Nucleus accumbens (tissue), 56 donors: ENCODE measurements around the gene CA5B.
"Not testable (repeated sequence)": the region's sequence is repeated elsewhere in the genome, so short reads cannot be mapped to it uniquely, and the experiment has no call there.

ENCODE experiments used
- DNase-seq, 56 donors: peaks; one replicate each; lab custom pipeline; 2025; lab: John Stamatoyannopoulos, UW

The CA5B gene

DNA sequence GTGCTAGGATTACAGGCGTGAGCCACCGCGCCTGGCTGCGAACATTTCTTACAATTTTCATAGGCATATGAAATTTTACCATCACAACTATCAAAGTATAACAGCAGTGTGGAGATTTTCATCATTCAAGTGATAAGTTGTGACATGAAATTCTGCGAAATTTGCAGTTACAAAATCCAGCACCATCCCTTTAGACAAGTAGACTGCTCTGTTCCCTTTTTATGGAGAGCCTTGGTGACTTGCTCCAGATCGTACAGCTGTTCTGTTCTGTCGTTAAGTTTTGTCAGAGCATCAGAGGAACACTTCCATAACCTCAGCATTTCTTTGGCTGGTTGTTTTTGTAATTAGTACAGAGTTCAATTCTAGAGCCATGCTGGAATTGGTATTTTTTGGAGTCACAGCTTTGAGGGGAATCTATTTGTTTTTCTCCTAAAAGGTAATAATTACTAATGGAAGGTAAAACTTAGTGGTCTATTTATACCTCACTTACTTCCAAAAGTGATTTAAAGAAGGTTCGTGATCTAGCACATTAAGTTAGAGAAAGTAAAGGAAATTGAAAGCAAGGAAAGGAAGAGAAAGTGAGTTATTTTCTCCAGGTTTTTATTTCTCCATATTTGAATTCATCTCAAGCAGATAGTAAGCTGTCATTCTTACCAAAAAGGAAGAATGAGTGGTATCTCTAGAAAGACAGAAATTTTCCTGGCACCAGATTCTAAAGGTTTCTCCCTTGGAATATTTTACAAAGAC lies 74.3 kb downstream of the CA5B start:
- DNase-seq, result no peak

DNA sequence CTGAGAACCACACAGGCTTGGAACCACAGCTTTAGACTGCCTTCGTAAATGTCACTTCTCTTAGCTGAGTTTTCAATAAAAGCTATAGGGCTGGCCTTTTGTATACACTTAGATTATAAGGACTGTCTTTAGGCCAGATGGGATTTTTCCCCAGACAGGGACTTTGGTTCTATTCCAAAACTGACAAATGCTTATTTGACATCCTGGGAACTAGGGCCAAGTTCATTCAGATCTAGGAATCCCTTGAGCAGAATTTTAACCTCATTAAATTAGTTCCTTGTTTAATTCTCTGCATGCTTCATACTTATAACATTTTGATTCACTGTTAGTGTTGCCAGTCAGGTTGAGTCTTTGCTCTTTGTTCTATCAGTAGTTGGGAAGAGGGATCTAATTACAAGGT lies 75.3 kb downstream of the CA5B start:
- no peak for DNase-seq

DNA sequence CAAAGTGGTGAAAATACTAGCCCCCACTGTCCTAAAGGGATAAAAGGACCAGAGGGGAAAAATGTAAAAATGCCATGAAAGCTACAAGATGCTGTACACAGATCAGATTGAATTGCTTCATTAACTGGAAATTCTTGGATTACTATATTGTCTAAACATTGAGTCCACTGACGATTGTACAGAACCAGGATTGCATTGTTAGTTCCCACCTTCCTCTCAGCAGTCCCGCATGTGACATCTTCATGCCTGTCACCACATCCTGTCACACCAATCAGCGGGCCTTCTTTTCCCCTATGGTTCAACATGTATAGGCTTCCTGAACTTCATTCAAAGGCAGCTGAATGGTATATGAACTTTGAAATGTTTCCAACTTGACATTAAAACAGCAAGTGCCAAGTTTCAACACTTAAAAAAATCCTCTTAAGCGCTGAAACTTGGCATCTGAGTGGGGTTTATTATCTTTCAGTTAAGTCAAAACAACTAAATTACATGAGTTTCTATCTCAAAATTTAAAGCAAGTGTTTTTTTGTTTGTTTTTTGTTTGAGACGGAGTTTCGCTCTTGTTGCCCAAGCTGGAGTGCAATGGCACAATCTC lies 76.8 kb downstream of the CA5B start:
- no peak for DNase-seq

GRCh38 chrX:15815779-15816437 lies 77.8 kb downstream of the CA5B start:
- DNase-seq, result peak in 2 of 56 donors; percentile 0 to 7

- DNase-seq, result no peak
Observed at GRCh38 chrX:15816438-15816809, 78.4 kb downstream of the CA5B start.

DNA sequence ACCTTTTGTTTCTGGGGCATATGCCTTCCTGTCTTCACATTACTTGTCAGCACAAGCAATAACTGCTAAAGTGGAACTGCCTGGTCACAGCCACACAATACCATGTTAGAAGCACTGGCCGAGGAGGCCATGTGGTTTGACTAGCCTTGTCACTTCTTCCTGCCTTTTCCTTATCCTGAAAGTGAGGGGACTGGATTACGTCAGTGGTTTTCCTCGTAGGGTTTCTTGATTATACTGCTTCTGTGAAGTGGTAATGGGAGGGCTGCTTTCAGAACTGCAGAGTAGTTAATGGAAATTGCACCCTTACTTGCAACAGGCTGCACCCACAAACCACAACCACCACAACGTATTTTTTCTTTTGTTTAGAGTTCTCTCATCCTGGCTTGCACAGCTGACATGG lies 78.8 kb downstream of the CA5B start:
- no peak for DNase-seq

GRCh38 chrX:15820106-15821073 lies 82.3 kb downstream of the CA5B start:
- DNase-seq, result no peak

- DNase-seq, result no peak
Observed at GRCh38 chrX:15822922-15823321, 84.9 kb downstream of the CA5B start.

- no peak for DNase-seq
Observed at GRCh38 chrX:15825936-15826335, 87.9 kb downstream of the CA5B start.

- DNase-seq, result no peak
Observed at GRCh38 chrX:15829217-15829616, 91.1 kb downstream of the CA5B start.

- not testable (repeated sequence) for DNase-seq
Observed at GRCh38 chrX:15831347-15831746, 93.3 kb downstream of the CA5B start.

DNA sequence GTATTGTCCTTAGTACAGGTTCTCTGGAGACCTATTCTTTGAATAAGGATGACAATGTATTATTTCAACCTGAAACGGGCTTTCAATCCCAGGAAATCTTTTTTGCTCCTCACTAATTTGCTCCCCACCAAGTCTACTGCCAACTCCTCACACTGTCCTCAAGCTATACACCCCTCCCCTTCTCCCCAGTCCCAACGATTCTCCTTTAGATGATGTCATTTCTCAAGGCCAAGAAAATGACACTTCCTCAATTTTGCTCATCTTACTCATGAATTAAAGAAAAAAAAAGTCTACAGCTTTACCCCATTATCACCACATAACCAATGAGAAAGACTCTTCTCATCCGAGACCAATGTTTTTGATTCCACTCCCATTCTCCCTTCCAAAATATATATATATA lies 96.0 kb downstream of the CA5B start:
- DNase-seq, result no peak

DNA sequence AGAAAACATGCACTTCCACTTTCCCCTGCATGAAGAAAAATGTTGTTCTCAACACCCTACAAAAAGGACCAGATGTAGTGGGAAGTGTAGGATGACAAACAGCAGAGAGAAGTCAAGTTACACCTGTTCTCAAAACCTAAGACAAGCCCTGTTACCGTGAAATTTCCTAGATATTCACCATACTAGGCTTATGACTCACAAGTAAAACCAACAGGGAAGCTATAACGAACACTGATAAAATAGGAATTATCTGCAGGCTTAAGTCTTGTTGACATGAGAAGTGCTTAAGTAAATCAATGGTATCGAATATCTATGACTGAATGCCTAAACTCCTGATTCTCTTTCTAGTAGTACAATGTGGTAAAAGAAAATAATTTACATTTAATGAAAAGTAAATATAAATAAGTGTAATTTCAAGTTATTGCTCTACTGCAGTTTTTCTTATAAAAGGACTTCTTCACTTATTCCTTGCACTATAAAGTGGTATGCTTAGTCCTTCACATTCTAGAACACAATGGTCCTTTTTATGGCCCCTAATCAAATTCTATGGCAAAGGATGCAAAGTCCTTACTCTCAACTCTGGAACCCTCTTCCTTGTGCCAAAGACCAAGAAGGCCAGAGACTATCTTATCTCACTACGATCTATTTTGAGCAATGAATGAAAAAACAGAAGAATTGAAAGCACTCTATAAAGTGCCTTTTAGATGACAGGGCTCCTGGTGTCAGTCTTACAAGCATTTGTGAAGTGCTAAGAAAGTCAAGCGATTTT lies 96.9 kb downstream of the CA5B start:
- DNase-seq, result no peak
